PC-3 (cell line): ENCODE results near the gene LMTK2.

Experiments
- CTCF ChIP-seq: fragments of 300-600 bp; sonication (generic); conservative IDR thresholded peaks from 2 replicates; pipeline ENCODE4 v1.5.1; 2017; ENCODE audit warnings: antibody characterized with exemption, low read depth, mild to moderate bottlenecking, low read length
- EZH2 ChIP-seq: fragments of 300-600 bp; sonication (generic); IDR thresholded peaks from one replicate; pipeline ENCODE4 v1.6.1; 2017; ENCODE audit warnings: antibody characterized with exemption, mild to moderate bottlenecking, low read length; ENCODE audit not compliant: unreplicated experiment
- EZH2phosphoT487 ChIP-seq: fragments of 300-600 bp; sonication (generic); IDR thresholded peaks from 2 replicates; pipeline ENCODE4 v1.6.1; 2018; ENCODE audit warnings: mild to moderate bottlenecking, antibody characterized with exemption, low read length, borderline replicate concordance

GRCh38 chr7:98123365-98123696, 16.7 kb downstream of the LMTK2 start:
- no peak for TF ChIP-seq CTCF
- TF ChIP-seq EZH2: no peak
- no peak for TF ChIP-seq EZH2phosphoT487
